DMS114 treated with DMSO at 0.1 percent for 48 hours (cell line): Measurements from ENCODE around the gene TOMM22.

Source experiments
- DNase-seq: peaks from one replicate; lab custom pipeline; 2025; ENCODE audit not compliant: unreplicated experiment; lab: John Stamatoyannopoulos, UW

Gene TOMM22

GRCh38 chr22:38733724-38734381 lies 52.1 kb downstream of the TOMM22 start:
- DNase-seq: no peak

- DNase-seq: no peak
Measured at GRCh38 chr22:38734421-38735100, 52.8 kb downstream of the TOMM22 start.
